Liver (tissue), 9 donors: ENCODE results near the gene ADCK1. TPM values are rescaled to one million over a fixed set of nuclear protein-coding genes. Genes with fewer than 3 reads are reported as not detected.

Source experiments
- DNase-seq: peaks from one replicate; pipeline ENCODE4 v3.0.0-alpha.2; 2017; ENCODE audit warnings: low spot score
- H3K27ac ChIP-seq, 2 donors: one replicate each; pipeline ENCODE4 v1.7.0; 2013; ENCODE audit warnings: inconsistent platforms in 2 of 2, low read length in 2 of 2, control low read depth in 1 of 2, low read depth in 1 of 2, mild to moderate bottlenecking in 1 of 2
- H3K27me3 ChIP-seq, 4 donors: one replicate each; pipeline versions ENCODE4 v1.6.1 to v1.7.0; 2013; ENCODE audit warnings: low read length in 3 of 4, inconsistent platforms in 1 of 4, mild to moderate bottlenecking in 1 of 4, moderate library complexity in 1 of 4; ENCODE audit not compliant: control insufficient read depth in 4 of 4, insufficient read depth in 4 of 4
- H3K36me3 ChIP-seq, 4 donors: one replicate each; pipeline versions ENCODE4 v1.6.1 to v1.7.0; 2013; ENCODE audit warnings: low read length in 3 of 4, mild to moderate bottlenecking in 3 of 4, low read depth in 1 of 4, moderate library complexity in 1 of 4; ENCODE audit not compliant: control insufficient read depth in 4 of 4, insufficient read depth in 3 of 4
- H3K4me1 ChIP-seq, 4 donors: one replicate each; pipeline versions ENCODE4 v1.6.1 to v1.7.0; 2013; ENCODE audit warnings: low read length in 3 of 4, mild to moderate bottlenecking in 3 of 4, moderate library complexity in 1 of 4; ENCODE audit not compliant: control insufficient read depth in 4 of 4, insufficient read depth in 4 of 4
- H3K4me3 ChIP-seq, 3 donors: one replicate each; pipeline versions ENCODE4 v1.6.1 to v1.7.0; 2013; ENCODE audit warnings: low read length in 3 of 3, control low read depth in 1 of 3, low read depth in 1 of 3, mild to moderate bottlenecking in 1 of 3
- H3K9ac ChIP-seq, 2 donors: one replicate each; pipeline ENCODE4 v1.7.0; 2013; ENCODE audit warnings: low read length in 2 of 2, mild to moderate bottlenecking in 2 of 2, moderate library complexity in 2 of 2, control low read depth in 1 of 2, low read depth in 1 of 2
- H3K9me3 ChIP-seq, 4 donors: one replicate each; pipeline versions ENCODE4 v1.6.1 to v1.7.0; 2013; ENCODE audit warnings: low read length in 3 of 4; ENCODE audit not compliant: control insufficient read depth in 4 of 4
- EGR1 ChIP-seq, 2 donors: IDR thresholded peaks; 2 replicates each; pipeline ENCODE4 v1.6.1; 2016 to 2018; ENCODE audit warnings: antibody characterized with exemption in 2 of 2, low read depth in 2 of 2
- FOXA2 ChIP-seq: IDR thresholded peaks from 2 replicates; pipeline ENCODE4 v1.6.1; 2016; ENCODE audit warnings: antibody characterized with exemption
- GABPA ChIP-seq, 2 donors: IDR thresholded peaks in 1 of 2; conservative IDR thresholded peaks in 1 of 2; 2 replicates each; pipeline ENCODE4 v1.6.1; 2016; ENCODE audit warnings: antibody characterized with exemption in 2 of 2, mild to moderate bottlenecking in 1 of 2, moderate library complexity in 1 of 2
- HNF4A ChIP-seq, 2 donors: conservative IDR thresholded peaks; 2 replicates each; pipeline ENCODE4 v1.6.1; 2016; ENCODE audit warnings: antibody characterized with exemption in 2 of 2, mild to moderate bottlenecking in 2 of 2
- HNF4G ChIP-seq: IDR thresholded peaks from 2 replicates; pipeline ENCODE4 v1.6.1; 2016; ENCODE audit warnings: antibody characterized with exemption
- JUND ChIP-seq, 2 donors: IDR thresholded peaks; 2 replicates each; pipeline ENCODE4 v1.6.1; 2016; ENCODE audit warnings: antibody characterized with exemption in 2 of 2
- NR2F2 ChIP-seq: IDR thresholded peaks from 2 replicates; pipeline ENCODE4 v1.6.1; 2016; ENCODE audit warnings: antibody characterized with exemption
- RAD21 ChIP-seq, 2 donors: IDR thresholded peaks; 2 replicates each; pipeline ENCODE4 v1.6.1; 2016; ENCODE audit warnings: antibody characterized with exemption in 2 of 2, mild to moderate bottlenecking in 2 of 2
- RXRA ChIP-seq, 2 donors: IDR thresholded peaks; 2 replicates each; pipeline ENCODE4 v1.6.1; 2017 to 2018; ENCODE audit warnings: antibody characterized with exemption in 2 of 2, mild to moderate bottlenecking in 1 of 2
- SP1 ChIP-seq: IDR thresholded peaks from 2 replicates; pipeline ENCODE4 v1.6.1; 2018; ENCODE audit warnings: antibody characterized with exemption, mild to moderate bottlenecking
- TAF1 ChIP-seq: conservative IDR thresholded peaks from 2 replicates; pipeline ENCODE4 v1.6.1; 2016; ENCODE audit warnings: antibody characterized with exemption, mild to moderate bottlenecking
- YY1 ChIP-seq: IDR thresholded peaks from 2 replicates; pipeline ENCODE4 v1.6.1; 2016; ENCODE audit warnings: antibody characterized with exemption, mild to moderate bottlenecking
- WGBS: extraction: QIAGEN DNeasy Blood & Tissue Kit; methylation state at CpG from one replicate; pipeline ENCODE4 v1.1.7; 2013; 5-methylcytosine and 5-hydroxymethylcytosine counted together
- polyA plus RNA-seq, 2 donors: library from polyadenylated mRNA; stranded (reverse) in 1 of 2; unstranded in 1 of 2; fragments of 200-250 nt in 1 of 2; fragments of >200 nt in 1 of 2; fragmentation: Nextera tagmentation in 1 of 2; extraction: Ambion mirVana in 1 of 2; gene quantifications; one replicate each; pipeline versions ENCODE4 v1.2.1 to v1.2.3, GENCODE V29; 2013 to 2015
- total RNA-seq, 2 donors: library from RNA; depleted of rRNA; stranded (reverse); fragments of >200 nt; gene quantifications; one replicate each; pipeline ENCODE4 v1.2.3, GENCODE V29; 2014
- TF ChIP-seq, protein P1 (sequence below): fragments of 150-350 bp; IDR thresholded peaks from 2 replicates; pipeline ENCODE4 v1.5.1; 2017; ENCODE audit warnings: improper control_type of control experiment, low read depth, low read length; ENCODE audit not compliant: missing input control
- TF ChIP-seq, protein P2 (sequence below): IDR thresholded peaks from 2 replicates; pipeline ENCODE4 v1.6.1; 2016; ENCODE audit warnings: antibody characterized with exemption
- TF ChIP-seq, protein P3 (sequence below): IDR thresholded peaks from 2 replicates; pipeline ENCODE4 v1.6.1; 2016; ENCODE audit warnings: antibody characterized with exemption
- TF ChIP-seq, protein P4 (sequence below): IDR thresholded peaks from 2 replicates; pipeline ENCODE4 v1.6.1; 2016; ENCODE audit warnings: antibody characterized with exemption
- donor health status: healthy.
- donor health status: healthy.
- donor health status: healthy.
- donor health status: healthy.
- donor health status: healthy.

Gene ADCK1
- total and polyA plus RNA-seq, 4 donors: 4.0 to 4.9 (median 4.4) TPM

DNA sequence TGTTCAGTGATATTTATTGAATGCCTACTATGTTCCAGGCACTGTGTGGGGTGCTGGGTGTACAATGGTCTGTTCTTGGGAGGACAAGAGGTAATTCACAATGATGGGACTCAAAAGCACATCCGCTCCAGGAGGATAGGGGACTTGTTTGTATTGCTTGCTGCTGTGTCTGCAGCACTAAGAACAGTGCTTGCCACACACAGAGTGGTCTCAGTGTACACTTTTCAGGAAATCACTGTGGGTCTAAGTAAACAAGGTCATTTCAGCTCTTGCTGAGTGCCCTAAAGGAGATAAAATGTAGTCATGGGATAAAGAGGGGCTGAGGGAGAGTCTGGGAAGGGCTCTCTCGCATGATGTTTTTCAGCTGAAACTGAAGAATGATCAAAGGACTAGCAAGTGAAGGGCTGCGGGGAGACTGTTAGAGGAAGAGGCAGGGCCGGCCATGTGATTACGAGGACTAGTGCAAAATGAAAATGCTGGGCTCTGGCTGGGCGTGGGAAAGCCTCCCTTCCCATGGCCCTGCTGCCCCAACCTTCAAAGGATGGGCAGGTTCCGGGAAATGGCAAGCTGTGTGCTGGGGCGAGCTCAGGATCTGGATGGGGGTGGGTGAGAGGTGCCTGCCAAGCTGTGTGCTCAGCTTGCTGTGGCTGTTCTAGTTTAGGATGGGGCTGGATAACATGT, 39.1 kb downstream of the ADCK1 start:
- H3K9me3 ChIP-seq: no peaks in the 10 kb centered on the region
- WGBS: 82% methylated on average over 8 of the region's 8 CpGs
- TF ChIP-seq HNF4A (conservative IDR thresholded peaks at IDR 0.05) (no peak), SP1 (no peak), NR2F2 (no peak), FOXA2 (no peak), HNF4G (no peak), JUND (IDR thresholded peaks at IDR 0.05) (no peak), RXRA (IDR thresholded peaks at IDR 0.05) (no peak), YY1 (no peak), RAD21 (IDR thresholded peaks at IDR 0.05) (no peak)
- TF ChIP-seq, protein P1, sequence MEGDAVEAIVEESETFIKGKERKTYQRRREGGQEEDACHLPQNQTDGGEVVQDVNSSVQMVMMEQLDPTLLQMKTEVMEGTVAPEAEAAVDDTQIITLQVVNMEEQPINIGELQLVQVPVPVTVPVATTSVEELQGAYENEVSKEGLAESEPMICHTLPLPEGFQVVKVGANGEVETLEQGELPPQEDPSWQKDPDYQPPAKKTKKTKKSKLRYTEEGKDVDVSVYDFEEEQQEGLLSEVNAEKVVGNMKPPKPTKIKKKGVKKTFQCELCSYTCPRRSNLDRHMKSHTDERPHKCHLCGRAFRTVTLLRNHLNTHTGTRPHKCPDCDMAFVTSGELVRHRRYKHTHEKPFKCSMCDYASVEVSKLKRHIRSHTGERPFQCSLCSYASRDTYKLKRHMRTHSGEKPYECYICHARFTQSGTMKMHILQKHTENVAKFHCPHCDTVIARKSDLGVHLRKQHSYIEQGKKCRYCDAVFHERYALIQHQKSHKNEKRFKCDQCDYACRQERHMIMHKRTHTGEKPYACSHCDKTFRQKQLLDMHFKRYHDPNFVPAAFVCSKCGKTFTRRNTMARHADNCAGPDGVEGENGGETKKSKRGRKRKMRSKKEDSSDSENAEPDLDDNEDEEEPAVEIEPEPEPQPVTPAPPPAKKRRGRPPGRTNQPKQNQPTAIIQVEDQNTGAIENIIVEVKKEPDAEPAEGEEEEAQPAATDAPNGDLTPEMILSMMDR: no peak
- TF ChIP-seq, protein P2, sequence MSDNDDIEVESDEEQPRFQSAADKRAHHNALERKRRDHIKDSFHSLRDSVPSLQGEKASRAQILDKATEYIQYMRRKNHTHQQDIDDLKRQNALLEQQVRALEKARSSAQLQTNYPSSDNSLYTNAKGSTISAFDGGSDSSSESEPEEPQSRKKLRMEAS: no peak
- TF ChIP-seq, protein P3, sequence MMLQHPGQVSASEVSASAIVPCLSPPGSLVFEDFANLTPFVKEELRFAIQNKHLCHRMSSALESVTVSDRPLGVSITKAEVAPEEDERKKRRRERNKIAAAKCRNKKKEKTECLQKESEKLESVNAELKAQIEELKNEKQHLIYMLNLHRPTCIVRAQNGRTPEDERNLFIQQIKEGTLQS: no peak
- H3K4me1 ChIP-seq: no peaks in the 10 kb centered on the region
- H3K27me3 ChIP-seq: no peaks in the 10 kb centered on the region
- H3K9ac ChIP-seq: no peak overlapping the region
- no peak for DNase-seq
- peaks cover 0 to 3% (median 0%) of the 10 kb centered on the region in 4 donors for H3K36me3 ChIP-seq
- H3K4me3 ChIP-seq: no peak overlapping the region
- H3K27ac ChIP-seq: no peak overlapping the region

DNA sequence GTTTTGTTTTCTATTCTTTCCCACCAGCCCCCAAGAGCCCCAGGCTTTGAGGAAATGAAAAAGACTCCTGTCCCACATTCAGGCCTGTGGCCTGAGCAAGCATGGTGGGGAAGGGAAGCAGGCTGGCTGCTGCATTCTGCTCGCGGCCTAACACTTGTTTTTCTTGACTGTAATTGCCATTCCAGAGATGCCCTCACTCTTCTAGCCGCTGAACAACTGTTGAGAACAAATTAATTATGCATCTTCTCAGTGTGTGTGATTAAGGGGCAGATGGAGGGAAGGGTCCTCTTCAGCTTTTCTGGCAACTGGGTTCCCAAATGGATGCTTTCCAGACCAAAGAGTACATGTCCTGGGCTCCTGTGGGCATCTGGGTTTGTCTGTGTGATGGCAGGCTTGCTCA, 43.3 kb downstream of the ADCK1 start:
- TF ChIP-seq EGR1 (IDR thresholded peaks at IDR 0.05; ENCODE audit: low read depth in 2 of 2): no peak
- TF ChIP-seq TAF1: no peak
- no peak for TF ChIP-seq YY1
- TF ChIP-seq HNF4G: no peak
- no peak for TF ChIP-seq SP1
- TF ChIP-seq HNF4A (conservative IDR thresholded peaks at IDR 0.05): no peak
- no peak for TF ChIP-seq NR2F2
- TF ChIP-seq RXRA (IDR thresholded peaks at IDR 0.05): no peak
- TF ChIP-seq, protein P1: no peak
- TF ChIP-seq, protein P2: no peak
- TF ChIP-seq JUND (IDR thresholded peaks at IDR 0.05): no peak
- TF ChIP-seq FOXA2: no peak
- TF ChIP-seq, protein P4, sequence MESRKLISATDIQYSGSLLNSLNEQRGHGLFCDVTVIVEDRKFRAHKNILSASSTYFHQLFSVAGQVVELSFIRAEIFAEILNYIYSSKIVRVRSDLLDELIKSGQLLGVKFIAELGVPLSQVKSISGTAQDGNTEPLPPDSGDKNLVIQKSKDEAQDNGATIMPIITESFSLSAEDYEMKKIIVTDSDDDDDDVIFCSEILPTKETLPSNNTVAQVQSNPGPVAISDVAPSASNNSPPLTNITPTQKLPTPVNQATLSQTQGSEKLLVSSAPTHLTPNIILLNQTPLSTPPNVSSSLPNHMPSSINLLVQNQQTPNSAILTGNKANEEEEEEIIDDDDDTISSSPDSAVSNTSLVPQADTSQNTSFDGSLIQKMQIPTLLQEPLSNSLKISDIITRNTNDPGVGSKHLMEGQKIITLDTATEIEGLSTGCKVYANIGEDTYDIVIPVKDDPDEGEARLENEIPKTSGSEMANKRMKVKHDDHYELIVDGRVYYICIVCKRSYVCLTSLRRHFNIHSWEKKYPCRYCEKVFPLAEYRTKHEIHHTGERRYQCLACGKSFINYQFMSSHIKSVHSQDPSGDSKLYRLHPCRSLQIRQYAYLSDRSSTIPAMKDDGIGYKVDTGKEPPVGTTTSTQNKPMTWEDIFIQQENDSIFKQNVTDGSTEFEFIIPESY: no peak
- no peak for TF ChIP-seq GABPA (IDR thresholded peaks at IDR 0.05 in 1 of 2, conservative IDR thresholded peaks at IDR 0.05 in 1 of 2)
- TF ChIP-seq RAD21 (IDR thresholded peaks at IDR 0.05): no peak
- 91% methylated on average over 3 of the region's 3 CpGs for WGBS
- Histone ChIP-seq H3K9ac (no peak overlapping the region), H3K9me3 (no peaks in the 10 kb centered on the region), H3K4me1 (no peaks in the 10 kb centered on the region), H3K27ac (no peak overlapping the region), H3K4me3 (no peak overlapping the region), H3K36me3 (no peaks in the 10 kb centered on the region), H3K27me3 (no peaks in the 10 kb centered on the region)
- no peak for DNase-seq
